Endothelial cell of umbilical vein (primary cell): Measurements from ENCODE around the gene DBR1.

Source experiments
- CTCF ChIP-seq, 2 donors: IDR thresholded peaks; 1 replicate in 1 of 2; 2 replicates in 1 of 2; pipeline ENCODE4 v1.5.1; 2011; ENCODE audit warnings: low read length in 2 of 2, mild to moderate bottlenecking in 2 of 2, moderate library complexity in 2 of 2, control low read depth in 1 of 2, inconsistent platforms in 1 of 2, low read depth in 1 of 2; ENCODE audit not compliant: insufficient read depth in 1 of 2; ENCODE audit errors: extremely low read depth in 1 of 2
- EZH2 ChIP-seq: IDR thresholded peaks from 2 replicates; pipeline ENCODE4 v1.6.1; 2012; ENCODE audit warnings: borderline replicate concordance, low read depth, mild to moderate bottlenecking, moderate library complexity, low read length, inconsistent platforms; ENCODE audit not compliant: severe bottlenecking
- MAX ChIP-seq: IDR thresholded peaks from 2 replicates; pipeline ENCODE4 v1.6.1; 2011; ENCODE audit not compliant: insufficient read depth, insufficient read length
- MYC ChIP-seq: IDR thresholded peaks from one replicate; pipeline ENCODE4 v1.6.1; 2011; ENCODE audit warnings: mild to moderate bottlenecking, low read depth, low read length
- POLR2A ChIP-seq: IDR thresholded peaks from 2 replicates; pipeline ENCODE4 v1.6.1; 2012; ENCODE audit warnings: low read depth, mild to moderate bottlenecking, control low read depth, low read length
- POLR2AphosphoS5 ChIP-seq: IDR thresholded peaks from 2 replicates; pipeline ENCODE4 v1.6.1; 2012; ENCODE audit warnings: low read depth, mild to moderate bottlenecking, control low read depth, low read length, moderate library complexity; ENCODE audit not compliant: insufficient read depth

- TF ChIP-seq CTCF (IDR thresholded peaks at IDR 0.05; ENCODE audit: extremely low read depth in 1 of 2, insufficient read depth in 1 of 2, low read depth in 1 of 2, low read length in 2 of 2) (no peak), MYC (no peak), POLR2A (no peak), EZH2 (no peak), POLR2AphosphoS5 (no peak), MAX (no peak)
Observed at GRCh38 chr3:138213398-138214085, 38.8 kb upstream of the DBR1 start.
